NCI-H1436 treated with DMSO at 0.1 percent for 48 hours (cell line): ENCODE measurements around the gene MPL.

Experiments
- DNase-seq: peaks from one replicate; lab custom pipeline; 2025; lab: John Stamatoyannopoulos, UW

The MPL gene

GRCh38 chr1:43337588-43337987 is at the start of gene MPL:
Gene MPL, plus strand, starts transcription at chr1:43337818. Its CDS starts 31 bp downstream, at chr1:43337849.
- no peak for DNase-seq

- no peak for DNase-seq
These were observed 49.4 kb upstream of the MPL start for GRCh38 chr1:43288058-43288784.

GRCh38 chr1:43288785-43289706 is 48.6 kb upstream of the MPL start:
- no peak for DNase-seq

GRCh38 chr1:43292216-43292615 is 45.4 kb upstream of the MPL start:
- no peak for DNase-seq

- DNase-seq = no peak
These were observed 44.9 kb upstream of the MPL start for GRCh38 chr1:43292679-43293078.

- no peak for DNase-seq
These were observed 44.4 kb upstream of the MPL start for GRCh38 chr1:43293176-43293575.

GRCh38 chr1:43293896-43294760 is 43.5 kb upstream of the MPL start:
- no peak for DNase-seq

GRCh38 chr1:43294761-43295160 is 42.9 kb upstream of the MPL start:
- no peak for DNase-seq

GRCh38 chr1:43296207-43296606 is 41.4 kb upstream of the MPL start:
- no peak for DNase-seq

GRCh38 chr1:43298055-43298454 is 39.6 kb upstream of the MPL start:
- DNase-seq = no peak

GRCh38 chr1:43299101-43299500 is 38.5 kb upstream of the MPL start:
- no peak for DNase-seq

GRCh38 chr1:43300378-43301094 is 37.1 kb upstream of the MPL start, which contains the start of gene TIE1:
Gene TIE1, plus strand, starts transcription at chr1:43300982. Its CDS starts 90 bp downstream, at chr1:43301072.
- DNase-seq = no peak

GRCh38 chr1:43302201-43302600 is 35.4 kb upstream of the MPL start:
- no peak for DNase-seq

GRCh38 chr1:43302721-43303470 is 34.7 kb upstream of the MPL start:
- DNase-seq = no peak

- no peak for DNase-seq
These were observed 33.9 kb upstream of the MPL start for GRCh38 chr1:43303471-43304313.

- DNase-seq = no peak
These were observed 33.3 kb upstream of the MPL start for GRCh38 chr1:43304314-43304681.

- DNase-seq = no peak
These were observed 32.8 kb upstream of the MPL start for GRCh38 chr1:43304771-43305300.

- no peak for DNase-seq
These were observed 32.2 kb upstream of the MPL start for GRCh38 chr1:43305461-43305860.

GRCh38 chr1:43305926-43306687 is 31.5 kb upstream of the MPL start:
- no peak for DNase-seq
